Left lung (tissue), 10 donors: Measurements from ENCODE around the gene GAS2. TPM values are rescaled to one million over a fixed set of nuclear protein-coding genes. Genes with fewer than 3 reads are reported as not detected.

ENCODE experiments used
- ATAC-seq: fragments of 200-7000 bp; cut with Tn5 transposase; one replicate; pipeline ENCODE4 v1.9.1; 2020; ENCODE audit warnings: moderate library complexity
- DNase-seq, 4 donors: peaks; one replicate each; pipeline ENCODE4 v3.0.0-alpha.2; 2013 to 2020
- H3K27ac ChIP-seq, 2 donors: fragments of 200-600 bp; sonication (generic) in 1 of 2; one replicate each; pipeline versions ENCODE4 v1.5.0 to v1.8.0; 2020 to 2021
- H3K27me3 ChIP-seq, 2 donors: fragments of 200-600 bp; sonication (generic) in 1 of 2; one replicate each; pipeline versions ENCODE4 v1.5.0 to v1.8.0; 2020 to 2021
- H3K36me3 ChIP-seq, 2 donors: fragments of 200-600 bp; sonication (generic) in 1 of 2; one replicate each; pipeline versions ENCODE4 v1.5.0 to v1.8.0; 2020 to 2021
- H3K4me1 ChIP-seq, 2 donors: fragments of 200-600 bp; one replicate each; pipeline ENCODE4 v1.8.0; 2021
- H3K4me3 ChIP-seq, 2 donors: fragments of 200-600 bp; sonication (generic) in 1 of 2; one replicate each; pipeline versions ENCODE4 v1.5.0 to v1.8.0; 2020 to 2021; ENCODE audit warnings: mild to moderate bottlenecking in 1 of 2
- H3K9me3 ChIP-seq, 2 donors: fragments of 200-600 bp; sonication (generic) in 1 of 2; one replicate each; pipeline versions ENCODE4 v1.5.0 to v1.8.0; 2020 to 2021
- intact Hi-C, 2 donors: fragments of 100-400 bp; cut with DNase I; formaldehyde crosslinking; loops; one replicate each; pipeline versions ENCODE4 v1.11.2 to v1.14.2; 2022
- polyA plus RNA-seq, 6 donors: library from polyadenylated mRNA; unstranded; fragments of 120-200 nt; gene quantifications; one replicate each; pipeline ENCODE4 v1.2.1, GENCODE V29; 2013; ENCODE audit not compliant: insufficient read length in 6 of 6
- total RNA-seq, 2 donors: library from RNA; stranded (reverse); fragmentation: NEBNext Ultra II Directional; extraction: Animal tissue kit (Norgen Biotek cat#: 25700); gene quantifications; one replicate each; pipeline ENCODE4 v1.2.1, GENCODE V29; 2021
- TF ChIP-seq, protein P1 (sequence below), 2 donors: fragments of 200-600 bp; sonication (generic) in 1 of 2; IDR thresholded peaks; one replicate each; pipeline versions ENCODE4 v1.5.0 to v1.8.0; 2021; ENCODE audit warnings: antibody characterized with exemption in 2 of 2
- donor health status: DM: no; HTN: yes; CAD: no.
- donor health status: DM: no; HTN: no; CAD: no.

Gene GAS2
- total and polyA plus RNA-seq, 8 donors = 0.96 to 12.0 (median 9.7) TPM

DNA sequence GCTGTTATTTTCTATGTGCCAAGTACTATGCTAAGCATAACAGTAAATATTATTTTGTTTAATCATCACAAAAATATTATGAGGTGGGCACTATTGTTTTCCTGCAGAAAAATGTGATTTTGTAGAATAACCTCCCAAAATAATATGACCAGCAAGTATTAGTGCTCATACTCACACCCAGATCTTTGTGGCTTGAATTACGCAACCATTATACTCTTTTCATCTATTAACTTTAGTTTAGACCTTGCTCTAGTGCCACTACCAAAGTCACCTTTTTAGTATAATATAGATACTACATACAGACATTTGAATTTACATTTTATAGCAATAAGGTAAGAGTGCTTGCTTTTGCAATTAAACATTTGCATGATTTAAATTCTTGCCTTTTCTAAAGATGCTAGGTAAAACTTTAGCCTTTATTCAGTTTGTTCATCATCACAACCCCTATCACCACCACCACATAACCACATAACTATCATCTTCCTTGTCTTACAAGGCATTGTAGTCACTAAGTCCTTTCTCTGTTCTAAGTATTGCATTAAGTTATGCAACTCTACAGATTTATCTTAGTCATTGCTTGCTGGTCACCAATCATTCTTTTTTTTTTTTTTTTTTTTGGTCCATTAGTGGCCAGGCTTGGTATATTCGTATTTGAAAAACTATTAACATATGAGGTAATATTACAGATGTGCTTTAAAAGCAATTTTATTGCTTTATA is 68.4 kb downstream of the GAS2 start:
- no peak overlapping the region for H3K27ac ChIP-seq
- TF ChIP-seq, protein P1, sequence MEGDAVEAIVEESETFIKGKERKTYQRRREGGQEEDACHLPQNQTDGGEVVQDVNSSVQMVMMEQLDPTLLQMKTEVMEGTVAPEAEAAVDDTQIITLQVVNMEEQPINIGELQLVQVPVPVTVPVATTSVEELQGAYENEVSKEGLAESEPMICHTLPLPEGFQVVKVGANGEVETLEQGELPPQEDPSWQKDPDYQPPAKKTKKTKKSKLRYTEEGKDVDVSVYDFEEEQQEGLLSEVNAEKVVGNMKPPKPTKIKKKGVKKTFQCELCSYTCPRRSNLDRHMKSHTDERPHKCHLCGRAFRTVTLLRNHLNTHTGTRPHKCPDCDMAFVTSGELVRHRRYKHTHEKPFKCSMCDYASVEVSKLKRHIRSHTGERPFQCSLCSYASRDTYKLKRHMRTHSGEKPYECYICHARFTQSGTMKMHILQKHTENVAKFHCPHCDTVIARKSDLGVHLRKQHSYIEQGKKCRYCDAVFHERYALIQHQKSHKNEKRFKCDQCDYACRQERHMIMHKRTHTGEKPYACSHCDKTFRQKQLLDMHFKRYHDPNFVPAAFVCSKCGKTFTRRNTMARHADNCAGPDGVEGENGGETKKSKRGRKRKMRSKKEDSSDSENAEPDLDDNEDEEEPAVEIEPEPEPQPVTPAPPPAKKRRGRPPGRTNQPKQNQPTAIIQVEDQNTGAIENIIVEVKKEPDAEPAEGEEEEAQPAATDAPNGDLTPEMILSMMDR (IDR thresholded peaks at IDR 0.05) = no peak
- H3K4me1 ChIP-seq = no peaks in the 10 kb centered on the region
- H3K9me3 ChIP-seq = no peaks in the 10 kb centered on the region
- no peaks in the 10 kb centered on the region for H3K27me3 ChIP-seq
- ATAC-seq = no peak
- no peak overlapping the region for H3K4me3 ChIP-seq
- DNase-seq = no peak
- H3K36me3 ChIP-seq = no peaks in the 10 kb centered on the region
- intact Hi-C loops = no loop called here

DNA sequence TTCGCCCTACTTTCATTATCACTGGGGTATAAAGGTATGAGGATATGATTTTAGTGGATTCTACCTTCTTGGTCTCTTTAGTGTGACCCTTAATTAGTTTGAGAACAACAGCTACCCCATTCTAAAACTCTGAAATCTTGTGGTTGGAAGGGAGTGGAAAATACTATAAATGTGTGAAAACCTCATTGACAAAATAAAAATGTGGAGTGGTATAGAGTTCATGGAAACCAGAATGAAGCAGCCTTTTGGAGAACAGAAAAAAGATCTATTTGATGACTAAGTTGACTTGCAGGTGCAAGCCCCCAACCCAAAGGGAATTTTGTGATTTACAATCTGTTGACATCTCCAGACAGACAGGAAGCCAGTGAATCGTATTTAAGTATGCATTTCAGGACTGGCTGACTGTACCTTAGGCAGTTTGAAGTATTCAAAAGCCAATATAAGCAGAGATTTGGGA is 75.8 kb downstream of the GAS2 start:
- Histone ChIP-seq H3K4me1 (no peaks in the 10 kb centered on the region), H3K27me3 (no peaks in the 10 kb centered on the region), H3K9me3 (no peaks in the 10 kb centered on the region), H3K27ac (no peak overlapping the region), H3K4me3 (no peak overlapping the region), H3K36me3 (no peaks in the 10 kb centered on the region)
- no peak for DNase-seq
- intact Hi-C loops = no loop called here
- no peak for ATAC-seq
- TF ChIP-seq, protein P1 (IDR thresholded peaks at IDR 0.05) = no peak

GRCh38 chr11:22749536-22749935 is 83.1 kb downstream of the GAS2 start:
- Histone ChIP-seq H3K9me3 (no peaks in the 10 kb centered on the region), H3K27ac (no peak overlapping the region), H3K4me3 (no peak overlapping the region), H3K36me3 (no peaks in the 10 kb centered on the region), H3K27me3 (no peaks in the 10 kb centered on the region), H3K4me1 (no peaks in the 10 kb centered on the region)
- peak in 2 of 4 donors; percentile 19 to 25 for DNase-seq
- ATAC-seq = peak; percentile 83
- intact Hi-C loops = no loop called here
- TF ChIP-seq, protein P1 (IDR thresholded peaks at IDR 0.05) = no peak

DNA sequence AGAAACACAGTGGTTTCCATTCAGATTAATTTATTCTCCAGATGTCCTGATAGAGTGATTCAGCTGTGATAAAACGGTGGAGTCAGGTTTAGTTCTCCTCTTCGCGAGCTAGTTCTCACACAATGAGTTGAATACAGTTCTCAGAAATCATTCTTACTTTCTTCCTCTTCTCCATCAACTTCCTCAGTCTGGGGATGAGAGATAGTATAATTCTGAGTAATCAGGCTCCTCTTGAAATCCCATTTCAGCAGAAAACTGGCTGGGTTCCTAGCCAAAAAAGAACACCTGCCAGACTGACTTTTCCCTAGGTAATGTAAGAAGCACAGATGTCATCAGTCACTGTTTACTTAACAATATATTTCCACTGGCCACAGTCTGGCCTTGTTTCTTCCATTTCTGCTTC is 86.5 kb downstream of the GAS2 start:
- intact Hi-C loops = no loop called here
- no peak for ATAC-seq
- no peak overlapping the region for H3K27ac ChIP-seq

DNA sequence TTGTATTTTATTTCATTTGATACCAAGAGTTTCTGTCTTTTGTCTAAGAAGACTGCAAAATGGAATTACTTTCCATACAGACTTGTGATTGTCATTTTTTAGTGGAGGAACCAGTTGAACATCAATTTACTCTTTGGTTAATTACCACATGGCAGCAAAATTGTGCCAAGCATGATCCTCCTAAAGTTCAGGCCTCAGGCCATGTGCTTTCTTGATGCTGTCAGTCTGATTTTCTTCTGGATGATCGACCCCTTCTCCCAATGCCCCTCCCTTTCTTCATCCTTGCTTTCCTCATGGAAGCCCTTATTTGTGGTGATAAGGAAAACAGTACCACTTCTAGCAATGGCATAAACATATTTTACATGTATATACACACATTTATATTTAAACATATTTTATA is 87.0 kb downstream of the GAS2 start:
- ATAC-seq = no peak
- Histone ChIP-seq H3K4me1 (no peaks in the 10 kb centered on the region), H3K4me3 (no peak overlapping the region), H3K9me3 (no peaks in the 10 kb centered on the region), H3K36me3 (no peaks in the 10 kb centered on the region), H3K27me3 (no peaks in the 10 kb centered on the region), H3K27ac (no peak overlapping the region)
- TF ChIP-seq, protein P1 (IDR thresholded peaks at IDR 0.05) = no peak
- no peak for DNase-seq
- intact Hi-C loops = no loop called here

More for the DNA sequence above, 86.5 kb downstream of the GAS2 start:
- Histone ChIP-seq H3K9me3 (no peaks in the 10 kb centered on the region), H3K4me1 (no peaks in the 10 kb centered on the region), H3K36me3 (no peaks in the 10 kb centered on the region), H3K27me3 (no peaks in the 10 kb centered on the region), H3K4me3 (no peak overlapping the region)
- DNase-seq = no peak
- TF ChIP-seq, protein P1 (IDR thresholded peaks at IDR 0.05) = no peak
